Muscle of back (tissue), 11 donors: ENCODE results near the gene SPEG. TPM values are rescaled to one million over a fixed set of nuclear protein-coding genes. Genes with fewer than 3 reads are reported as not detected.

ENCODE experiments used
- DNase-seq, 3 donors: peaks; one replicate each; pipeline versions ENCODE4 v3.0.0 to v3.0.0-alpha.2; 2013
- polyA plus RNA-seq, 10 donors: library from polyadenylated mRNA; unstranded; fragments of 120-200 nt; gene quantifications; one replicate each; pipeline ENCODE4 v1.2.1, GENCODE V29; 2013; ENCODE audit not compliant: insufficient read length in 10 of 10

SPEG gene
- polyA plus RNA-seq, 10 donors, result 63.9 to 179 (median 138) TPM

DNA sequence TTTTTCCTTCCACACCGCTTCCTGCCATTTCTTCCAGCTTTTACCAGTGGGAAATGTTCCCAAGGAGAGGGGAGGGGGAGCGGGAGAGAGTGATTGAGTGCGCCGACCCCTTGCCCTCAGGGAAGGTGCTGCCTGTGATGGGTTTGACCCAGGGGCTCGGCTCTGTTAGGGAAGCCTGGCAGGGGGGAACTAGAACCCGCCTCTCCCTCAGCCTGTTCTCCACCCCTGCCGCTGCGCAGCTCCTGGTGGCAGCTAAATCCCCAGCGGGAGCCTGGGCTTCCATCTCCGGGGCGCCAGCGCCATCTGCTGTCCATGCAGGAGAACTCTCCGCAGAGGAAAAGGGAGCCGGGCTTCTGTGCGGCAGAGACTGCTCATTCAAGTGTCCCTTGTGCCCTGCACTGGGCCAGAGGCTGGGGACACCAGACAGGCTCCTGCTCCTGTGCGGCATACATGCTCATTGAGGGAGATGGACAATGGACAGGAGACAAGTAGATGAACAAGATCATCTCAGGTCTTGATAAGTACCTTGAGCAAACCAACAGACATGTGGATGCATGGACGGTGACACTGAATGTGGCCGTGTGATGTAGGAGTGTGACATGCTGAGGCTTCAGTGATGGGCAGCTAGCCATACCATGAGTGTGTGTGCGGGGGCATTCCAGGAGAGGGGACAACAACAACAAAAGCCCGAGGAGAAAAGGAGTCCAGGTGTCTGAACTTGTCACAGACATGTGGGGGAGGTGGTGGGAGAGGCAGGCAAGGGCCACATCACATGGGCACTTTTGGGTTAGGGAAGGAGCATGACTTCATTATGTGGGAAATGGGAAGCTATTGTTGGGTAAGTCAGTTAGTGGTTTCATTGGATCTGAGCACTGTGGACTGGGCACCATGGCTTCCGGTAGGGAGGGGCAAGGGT is 95.7 kb downstream of the SPEG start:
- DNase-seq, result peak; percentile 78 to 92 (median 88)

GRCh38 chr2:219531639-219532377 is 97.2 kb downstream of the SPEG start:
- no peak for DNase-seq

DNA sequence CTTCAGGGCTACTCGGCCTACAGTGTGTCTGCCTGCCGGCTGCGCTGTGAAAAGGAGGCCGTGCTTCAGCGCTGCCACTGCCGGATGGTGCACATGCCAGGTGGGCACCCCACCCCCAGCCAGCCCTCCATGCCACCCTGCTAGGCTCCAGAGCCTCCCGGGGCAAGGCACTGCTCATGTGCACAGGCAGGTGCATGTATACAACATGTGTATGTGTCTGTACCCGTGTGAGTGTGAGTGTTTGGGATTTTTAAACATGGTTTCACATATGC is 97.7 kb downstream of the SPEG start:
- DNase-seq, result no peak

GRCh38 chr2:219533930-219534661 is 99.5 kb downstream of the SPEG start:
- DNase-seq, result no peak

DNA sequence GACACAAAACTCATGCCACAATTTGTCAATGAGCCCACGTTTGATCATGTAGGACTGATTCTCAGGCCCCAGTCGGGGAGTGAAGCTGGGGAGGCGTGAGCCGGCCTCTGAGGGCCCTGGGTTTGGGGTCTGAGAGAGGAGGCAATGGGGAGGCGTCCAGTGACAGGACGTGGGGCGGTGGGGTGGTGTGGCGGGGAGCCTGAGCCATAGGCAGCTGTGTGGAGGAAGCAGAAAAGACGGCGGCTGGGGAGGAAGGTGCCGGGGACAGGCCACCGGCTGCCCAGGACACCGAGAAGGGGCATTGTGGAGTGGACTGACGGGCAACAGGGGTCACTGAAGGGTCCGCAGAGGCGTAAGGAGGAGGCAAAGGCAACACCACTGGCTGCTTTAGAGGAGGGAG is 101.8 kb downstream of the SPEG start:
- no peak for DNase-seq

DNA sequence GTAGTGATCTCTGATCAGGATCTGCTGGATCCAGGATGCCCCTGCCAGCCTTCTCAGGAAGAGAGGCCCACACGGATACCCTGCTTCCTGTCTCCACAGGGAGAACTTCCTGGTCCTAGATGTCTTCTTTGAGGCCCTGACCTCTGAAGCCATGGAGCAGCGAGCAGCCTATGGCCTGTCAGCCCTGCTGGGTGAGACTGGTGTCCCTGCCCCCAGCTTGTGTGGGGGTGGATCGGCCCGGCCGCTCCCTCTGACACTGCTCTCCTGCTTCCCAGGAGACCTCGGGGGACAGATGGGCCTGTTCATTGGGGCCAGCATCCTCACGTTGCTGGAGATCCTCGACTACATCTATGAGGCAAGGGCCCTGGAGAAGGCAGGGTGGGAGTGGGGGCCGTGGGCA is 102.3 kb downstream of the SPEG start:
- no peak for DNase-seq

- peak in 1 of 3 donors; percentile 57 for DNase-seq
These were observed 103.2 kb downstream of the SPEG start for GRCh38 chr2:219537657-219538488.

DNA sequence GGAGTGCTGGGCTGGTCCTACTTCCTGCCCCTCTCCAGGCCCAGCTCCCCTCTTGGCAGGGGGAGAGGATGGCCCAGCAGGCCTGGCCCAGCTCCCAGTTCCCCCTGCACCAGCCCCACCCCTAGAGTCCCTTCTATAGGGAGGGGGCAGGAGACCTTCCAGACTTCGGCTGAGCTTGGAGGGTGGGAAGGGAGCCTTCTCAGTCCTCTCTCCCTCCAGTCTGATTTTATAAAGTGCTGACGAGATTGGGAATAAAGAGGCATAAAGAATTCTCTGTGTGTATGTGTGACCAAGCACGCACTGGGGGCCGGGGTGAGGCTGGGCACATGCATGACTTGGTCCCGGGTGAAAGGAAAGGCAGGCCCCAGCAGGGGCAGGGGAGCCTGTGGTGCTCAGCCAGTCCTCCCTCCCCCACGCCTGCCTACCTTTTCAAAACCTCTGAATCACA is 103.9 kb downstream of the SPEG start:
- DNase-seq, result peak in 1 of 3 donors; percentile 72

DNA sequence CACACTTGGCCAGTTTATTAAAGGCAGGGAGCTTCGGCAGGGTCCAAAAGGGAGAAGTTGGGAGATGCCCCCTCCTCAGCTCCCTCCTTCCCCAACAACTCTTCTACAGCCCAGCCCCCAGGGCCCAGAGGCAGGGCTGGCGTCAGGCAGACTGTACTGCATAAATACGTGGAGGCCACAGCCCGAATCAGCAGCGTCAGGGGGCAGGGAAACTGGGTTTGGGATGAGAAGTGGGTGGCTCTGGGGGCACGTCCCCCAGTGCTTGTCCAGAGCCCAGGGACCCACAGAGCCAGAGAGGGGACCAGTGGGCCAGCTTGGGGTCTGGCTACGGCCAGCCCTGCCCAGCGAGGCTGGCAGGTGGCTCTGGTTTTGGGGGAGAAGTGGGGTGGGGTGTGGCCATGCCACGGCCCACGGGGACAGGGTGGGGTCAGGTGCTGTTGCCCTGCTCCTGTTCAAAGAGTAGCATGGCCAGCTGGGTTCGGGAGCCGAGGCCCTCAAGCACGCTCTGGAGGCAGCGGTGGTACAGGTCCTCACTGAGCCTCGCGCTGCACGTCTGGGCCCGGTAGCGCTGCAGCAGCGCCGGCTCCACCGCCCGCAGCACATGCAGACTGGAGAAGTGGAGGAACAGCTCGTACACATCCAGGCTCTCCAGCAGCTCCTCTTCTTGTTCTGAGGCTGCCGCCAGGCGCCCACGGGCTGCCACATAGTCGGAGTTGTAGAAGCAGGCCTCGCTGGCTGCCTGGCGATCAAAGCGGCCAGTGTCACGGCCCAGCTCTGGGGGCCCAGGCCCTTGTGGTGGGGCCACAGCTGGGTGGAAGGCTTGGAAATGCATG is 104.5 kb downstream of the SPEG start:
- DNase-seq, result no peak

- no peak for DNase-seq
These were observed 105.5 kb downstream of the SPEG start for GRCh38 chr2:219539926-219540678.

DNA sequence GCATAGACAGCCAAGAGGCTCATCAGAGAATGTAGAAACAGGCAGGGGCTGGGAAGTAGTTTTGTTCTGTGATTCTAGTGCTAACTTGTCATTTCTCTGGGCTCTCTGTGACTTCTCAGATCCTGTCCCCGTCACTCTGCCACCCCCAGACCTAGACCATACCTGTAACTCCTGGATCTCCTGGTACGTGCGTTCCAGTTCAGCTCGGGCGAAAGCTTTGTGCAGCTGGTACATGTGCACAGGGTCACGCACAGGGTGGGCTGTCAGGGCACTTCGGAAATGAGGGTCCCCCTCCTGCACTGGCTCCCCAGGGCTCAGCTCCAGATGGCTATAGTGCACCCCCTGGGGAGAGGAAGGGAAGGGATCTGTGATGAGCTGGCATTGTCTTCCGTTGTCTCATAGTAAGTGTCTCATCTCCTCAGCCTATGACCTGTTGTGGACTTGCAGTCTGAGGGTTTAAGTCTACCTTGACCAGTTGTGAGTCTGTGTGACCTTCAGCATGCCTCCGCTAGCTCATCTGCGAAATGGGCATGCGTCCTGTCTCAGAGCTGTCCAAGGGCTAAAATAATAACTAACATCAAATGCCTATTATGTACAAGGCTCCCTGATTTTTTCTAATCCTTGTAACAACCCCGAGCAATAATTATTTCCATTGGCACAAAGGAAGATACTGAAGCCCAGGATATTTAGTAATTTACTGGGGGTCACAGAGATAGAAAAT is 106.3 kb downstream of the SPEG start:
- DNase-seq, result no peak

- DNase-seq, result peak; percentile 56 to 90 (median 75)
These were observed 107.1 kb downstream of the SPEG start for GRCh38 chr2:219541611-219542180.

GRCh38 chr2:219542931-219543595 is 108.4 kb downstream of the SPEG start:
- DNase-seq, result no peak

- DNase-seq, result peak; percentile 99
These were observed 109.1 kb downstream of the SPEG start, which contains the start of the genes CHPF and TMEM198 for GRCh38 chr2:219543596-219544358. CHPF (minus strand) TSS chr2:219543809; CDS start chr2:219543538, 271 bp downstream. TMEM198 (plus strand) TSS chr2:219544028; CDS start chr2:219544728, 700 bp downstream.

- no peak for DNase-seq
These were observed 109.9 kb downstream of the SPEG start for GRCh38 chr2:219544567-219544966.

DNA sequence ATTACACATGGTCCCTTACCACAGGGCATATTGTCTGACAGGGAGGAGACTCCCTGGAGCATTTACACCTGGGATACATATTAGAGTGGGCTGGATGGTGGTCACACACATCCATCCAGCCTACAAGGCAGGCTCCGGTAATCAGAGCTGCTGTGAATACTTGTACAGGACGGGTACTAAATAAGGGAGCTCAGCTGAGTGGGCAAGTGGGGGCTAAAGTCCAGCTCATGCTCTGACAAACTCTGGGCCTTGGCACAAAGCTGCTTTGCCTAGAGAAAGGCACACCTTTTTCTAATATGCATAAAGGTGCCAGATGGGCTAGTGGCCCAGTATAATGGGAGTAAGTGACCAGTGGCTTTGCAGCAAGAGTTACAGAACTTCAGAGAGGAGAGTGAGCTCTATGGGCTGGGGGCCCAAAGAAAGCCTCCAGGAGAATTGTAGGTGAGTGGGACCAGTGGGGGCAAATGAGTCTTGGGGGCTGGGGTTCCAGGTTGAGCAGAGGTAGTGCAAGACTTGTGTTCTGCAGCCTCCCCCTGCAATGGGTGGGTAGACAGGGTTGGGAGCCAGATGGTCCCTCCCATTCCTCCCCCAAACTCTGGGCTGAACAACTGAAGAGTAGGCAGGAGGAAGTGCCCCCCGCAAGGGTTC is 110.8 kb downstream of the SPEG start:
- DNase-seq, result no peak

DNA sequence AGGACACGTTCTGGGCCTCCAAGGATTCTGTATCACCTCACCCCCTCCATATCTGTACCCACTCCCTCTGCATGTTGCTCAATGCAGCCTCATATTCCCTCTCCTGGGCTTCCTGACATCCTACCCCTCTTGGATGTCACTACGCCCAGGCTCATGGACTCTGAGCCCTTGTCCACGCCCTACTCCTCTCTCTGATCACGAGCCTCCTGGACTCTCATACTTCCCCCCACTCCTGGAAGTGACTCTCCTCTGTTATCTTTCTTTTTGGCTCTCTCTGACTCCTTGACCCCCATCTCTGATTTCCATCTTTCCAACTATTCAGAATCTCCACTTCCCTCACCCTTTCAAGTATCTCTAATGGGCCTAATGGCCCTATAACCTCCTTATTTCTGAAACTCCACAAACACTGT is 111.3 kb downstream of the SPEG start:
- no peak for DNase-seq
